ENCODE data around the gene HGS. TPM values are rescaled to one million over a fixed set of nuclear protein-coding genes. Genes with fewer than 3 reads are reported as not detected.

HGS gene
- total RNA-seq, 4 donors from 2014 or later = 35.4 to 79.5 (median 60.5) TPM

DNA sequence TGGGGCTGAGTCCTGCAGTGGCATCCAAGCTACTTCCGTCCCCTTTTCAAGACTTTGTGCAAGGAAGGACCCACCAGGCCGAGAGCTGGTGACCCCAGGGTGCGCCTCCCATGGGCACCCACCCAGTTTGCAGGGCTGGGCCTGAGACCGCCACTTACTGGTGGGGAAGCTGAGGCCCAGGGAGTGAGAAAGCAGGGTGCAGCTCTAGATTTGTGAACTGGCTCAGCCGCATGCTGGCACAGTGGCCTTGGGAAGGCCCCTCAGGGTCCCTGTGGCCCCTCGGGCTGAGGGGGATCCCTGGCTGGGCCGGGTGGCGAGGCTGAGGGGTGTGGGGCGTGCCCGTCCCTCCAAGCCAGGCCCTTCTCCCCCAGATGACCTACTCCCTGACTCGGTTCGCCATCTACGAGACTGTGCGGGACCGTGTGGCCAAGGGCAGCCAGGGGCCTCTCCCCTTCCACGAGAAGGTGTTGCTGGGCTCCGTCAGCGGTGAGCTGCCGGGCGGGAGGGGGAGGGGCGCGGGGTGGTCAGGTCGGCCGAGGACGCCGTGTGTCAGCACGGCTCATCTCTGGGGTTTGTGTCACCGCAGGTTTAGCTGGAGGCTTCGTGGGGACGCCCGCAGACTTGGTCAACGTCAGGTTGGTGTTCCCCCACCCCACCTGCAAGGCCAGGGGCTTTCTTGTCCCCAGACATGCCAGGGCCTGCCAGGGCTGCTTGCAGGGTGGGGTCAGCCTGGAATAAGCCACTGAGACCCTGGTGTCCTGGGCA, 31.5 kb downstream of the HGS start:
- TF ChIP-seq CTCF (IDR thresholded peaks at IDR 0.05; ENCODE audit: low read depth) = no peak

GRCh38 chr17:81715872-81716673, 32.3 kb downstream of the HGS start:
- TF ChIP-seq CTCF (IDR thresholded peaks at IDR 0.05; ENCODE audit: low read depth) = no peak

GRCh38 chr17:81716674-81716996, 32.8 kb downstream of the HGS start:
- no peak for TF ChIP-seq CTCF (IDR thresholded peaks at IDR 0.05; ENCODE audit: low read depth)

DNA sequence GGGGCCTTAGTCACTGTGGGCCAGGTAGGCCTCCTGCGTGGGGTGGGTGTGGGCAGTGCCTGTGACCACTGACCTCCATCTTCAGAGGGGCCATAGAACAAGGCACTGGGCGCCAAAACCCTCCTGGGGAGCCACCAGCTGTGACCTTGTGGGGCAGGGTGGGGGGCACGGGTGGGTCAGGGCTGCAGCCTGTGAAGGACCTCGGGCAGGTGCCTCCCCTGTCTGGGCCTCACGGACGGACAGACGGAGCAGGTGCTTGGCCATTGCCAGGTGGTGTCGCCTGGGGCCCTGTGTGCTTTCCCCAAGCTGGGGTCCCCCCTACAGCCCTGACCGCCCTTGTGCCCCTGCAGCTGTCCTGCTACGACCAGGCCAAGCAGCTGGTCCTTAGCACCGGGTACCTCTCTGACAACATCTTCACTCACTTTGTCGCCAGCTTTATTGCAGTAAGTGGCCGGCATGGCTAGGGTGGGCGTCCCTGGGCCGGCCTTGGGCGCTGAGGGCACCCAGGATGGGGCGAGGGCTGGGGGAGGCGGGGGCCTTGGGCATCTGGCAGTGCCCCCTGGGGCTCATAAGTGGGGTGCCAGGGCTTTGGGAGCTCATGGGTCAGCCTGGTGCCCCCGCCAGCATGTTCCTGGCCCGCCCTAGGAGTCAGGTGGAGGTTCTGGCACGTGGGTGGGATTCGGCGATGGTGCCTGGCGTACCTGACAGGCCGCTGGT, 33.4 kb downstream of the HGS start:
- no peak for TF ChIP-seq CTCF (IDR thresholded peaks at IDR 0.05; ENCODE audit: low read depth)

- no peak for TF ChIP-seq CTCF (IDR thresholded peaks at IDR 0.05; ENCODE audit: low read depth)
Observed at GRCh38 chr17:81717766-81718089, 33.9 kb downstream of the HGS start.

DNA sequence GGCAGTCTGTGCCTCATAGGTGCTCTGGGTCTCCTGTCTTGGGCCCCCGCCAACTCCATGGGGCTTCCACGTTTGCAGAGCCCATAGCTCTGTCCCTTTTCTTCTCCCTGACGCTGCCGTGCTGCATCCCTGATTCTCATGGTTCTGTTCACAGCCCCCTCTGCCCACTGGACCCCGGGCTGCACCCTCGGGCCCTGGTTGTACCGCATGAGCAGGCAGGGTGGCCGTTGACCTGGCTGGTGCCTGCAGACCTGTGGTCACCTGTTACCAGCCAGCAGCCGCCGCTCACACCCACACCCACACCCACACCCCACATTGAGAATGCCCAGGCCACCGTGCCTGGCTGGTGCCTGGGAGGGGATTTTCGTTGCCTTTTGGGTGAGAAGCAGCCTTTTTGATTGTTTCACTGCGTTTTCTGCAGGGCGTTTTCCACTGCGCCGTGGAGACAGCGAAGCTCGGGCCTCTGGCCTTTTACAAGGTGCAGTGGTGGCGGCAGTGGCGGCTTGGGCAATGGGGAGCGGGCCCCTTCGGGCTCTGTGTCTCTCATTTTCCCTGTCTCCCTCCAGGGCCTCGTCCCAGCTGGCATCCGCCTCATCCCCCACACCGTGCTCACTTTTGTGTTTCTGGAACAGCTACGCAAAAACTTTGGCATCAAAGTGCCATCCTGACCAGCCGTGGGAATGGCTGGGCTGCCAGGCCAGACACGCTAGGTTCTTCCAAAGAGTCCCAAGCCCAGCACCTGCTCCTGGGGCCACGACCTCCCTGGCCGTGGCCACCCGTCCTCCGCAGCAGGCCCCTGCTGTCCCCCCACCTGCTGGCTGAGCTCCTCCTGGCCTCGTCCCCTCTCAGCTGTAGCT, 35.8 kb downstream of the HGS start:
- no peak for TF ChIP-seq CTCF (IDR thresholded peaks at IDR 0.05; ENCODE audit: low read depth)

All from subcutaneous adipose tissue (tissue), 4 donors.